Uterus (tissue), 4 donors: Measurements from ENCODE around the gene NDUFS4. TPM values are rescaled to one million over a fixed set of nuclear protein-coding genes. Genes with fewer than 3 reads are reported as not detected.
"Not testable (repeated sequence)": the region's sequence is repeated elsewhere in the genome, so short reads cannot be mapped to it uniquely, and the experiment has no call there.

Experiments
- DNase-seq, 2 donors: peaks; one replicate each; pipeline ENCODE4 v3.0.0-alpha.2; 2019 to 2020
- H3K27ac ChIP-seq, 2 donors: fragments of 200-600 bp; sonication (generic); 1 replicate in 1 of 2; 2 replicates in 1 of 2; pipeline ENCODE4 v1.5.1; 2016 to 2018
- H3K27me3 ChIP-seq, 2 donors: fragments of 200-600 bp; sonication (generic); one replicate each; pipeline ENCODE4 v1.5.1; 2018 to 2019; ENCODE audit warnings: control low read depth in 1 of 2
- H3K36me3 ChIP-seq, 2 donors: fragments of 200-600 bp; sonication (generic); one replicate each; pipeline ENCODE4 v1.5.1; 2019; ENCODE audit warnings: control low read depth in 1 of 2
- H3K4me1 ChIP-seq, 2 donors: fragments of 200-600 bp; sonication (generic); one replicate each; pipeline ENCODE4 v1.5.1; 2018 to 2019; ENCODE audit warnings: control low read depth in 1 of 2
- H3K4me3 ChIP-seq, 2 donors: fragments of 200-600 bp; sonication (generic); 1 replicate in 1 of 2; 2 replicates in 1 of 2; pipeline ENCODE4 v1.5.1; 2018 to 2019; ENCODE audit warnings: mild to moderate bottlenecking in 1 of 2
- H3K9me3 ChIP-seq, 2 donors: fragments of 200-600 bp; sonication (generic); one replicate each; pipeline ENCODE4 v1.5.1; 2019; ENCODE audit warnings: control low read depth in 1 of 2
- POLR2A ChIP-seq, 2 donors: fragments of 450-650 bp; IDR thresholded peaks; one replicate each; pipeline ENCODE4 v1.6.1; 2016; ENCODE audit warnings: antibody characterized with exemption in 2 of 2, mild to moderate bottlenecking in 1 of 2, moderate library complexity in 1 of 2
- intact Hi-C: fragments of 100-400 bp; cut with DNase I; formaldehyde crosslinking; loops from one replicate; pipeline ENCODE4 v1.15.1; 2023; ENCODE audit warnings: low total_unique reads
- total RNA-seq, 4 donors: library from RNA; depleted of rRNA in 3 of 4; stranded (reverse); fragments of >200 nt in 3 of 4; gene quantifications; one replicate each; pipeline versions ENCODE4 v1.1.0 to v1.2.4, GENCODE V29; 2014 to 2023
- TF ChIP-seq, protein P1 (sequence below), 4 experiments: fragments of 200-600 bp in 2 of 4; fragments of 450-650 bp in 2 of 4; sonication (generic) in 2 of 4; IDR thresholded peaks; one replicate each; pipeline ENCODE4 v1.5.1; 2016 to 2019; ENCODE audit warnings: antibody characterized with exemption in 4 of 4, mild to moderate bottlenecking in 2 of 4, moderate library complexity in 1 of 4
- donor health status: DM: yes; HTN: yes; CAD: no.

Gene NDUFS4
- total RNA-seq, 4 donors from 2014 or later, result 63.2 to 106 (median 92.2) TPM

DNA sequence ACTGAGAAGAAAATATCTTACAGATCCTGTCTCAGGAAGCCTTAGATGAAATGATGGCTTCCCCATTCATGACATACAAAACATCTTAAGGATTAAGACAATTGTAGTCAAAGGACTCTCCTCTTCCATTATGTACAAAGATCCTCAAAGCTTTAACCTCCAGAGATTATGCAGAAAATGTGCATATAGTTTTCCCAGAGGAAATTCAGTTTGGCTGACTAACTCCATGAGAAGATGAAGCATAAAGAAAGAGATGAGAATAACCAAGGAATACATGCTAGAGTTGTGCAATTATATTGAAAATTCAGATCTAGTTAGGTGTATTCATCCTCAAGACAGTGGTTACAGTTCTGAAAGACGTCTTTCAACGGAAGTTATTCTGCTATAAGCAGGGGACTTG lies 18.6 kb upstream of the NDUFS4 start:
- no peak for TF ChIP-seq POLR2A (IDR thresholded peaks at IDR 0.05)
- TF ChIP-seq, protein P1, sequence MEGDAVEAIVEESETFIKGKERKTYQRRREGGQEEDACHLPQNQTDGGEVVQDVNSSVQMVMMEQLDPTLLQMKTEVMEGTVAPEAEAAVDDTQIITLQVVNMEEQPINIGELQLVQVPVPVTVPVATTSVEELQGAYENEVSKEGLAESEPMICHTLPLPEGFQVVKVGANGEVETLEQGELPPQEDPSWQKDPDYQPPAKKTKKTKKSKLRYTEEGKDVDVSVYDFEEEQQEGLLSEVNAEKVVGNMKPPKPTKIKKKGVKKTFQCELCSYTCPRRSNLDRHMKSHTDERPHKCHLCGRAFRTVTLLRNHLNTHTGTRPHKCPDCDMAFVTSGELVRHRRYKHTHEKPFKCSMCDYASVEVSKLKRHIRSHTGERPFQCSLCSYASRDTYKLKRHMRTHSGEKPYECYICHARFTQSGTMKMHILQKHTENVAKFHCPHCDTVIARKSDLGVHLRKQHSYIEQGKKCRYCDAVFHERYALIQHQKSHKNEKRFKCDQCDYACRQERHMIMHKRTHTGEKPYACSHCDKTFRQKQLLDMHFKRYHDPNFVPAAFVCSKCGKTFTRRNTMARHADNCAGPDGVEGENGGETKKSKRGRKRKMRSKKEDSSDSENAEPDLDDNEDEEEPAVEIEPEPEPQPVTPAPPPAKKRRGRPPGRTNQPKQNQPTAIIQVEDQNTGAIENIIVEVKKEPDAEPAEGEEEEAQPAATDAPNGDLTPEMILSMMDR (IDR thresholded peaks at IDR 0.05), result no peak
- no peaks in the 10 kb centered on the region for H3K9me3 ChIP-seq
- no peak overlapping the region for H3K4me3 ChIP-seq
- intact Hi-C loops, result no loop called here
- H3K36me3 ChIP-seq, result no peaks in the 10 kb centered on the region
- no peaks in the 10 kb centered on the region for H3K4me1 ChIP-seq
- H3K27ac ChIP-seq, result no peak overlapping the region
- no peak for DNase-seq
- no peaks in the 10 kb centered on the region for H3K27me3 ChIP-seq

DNA sequence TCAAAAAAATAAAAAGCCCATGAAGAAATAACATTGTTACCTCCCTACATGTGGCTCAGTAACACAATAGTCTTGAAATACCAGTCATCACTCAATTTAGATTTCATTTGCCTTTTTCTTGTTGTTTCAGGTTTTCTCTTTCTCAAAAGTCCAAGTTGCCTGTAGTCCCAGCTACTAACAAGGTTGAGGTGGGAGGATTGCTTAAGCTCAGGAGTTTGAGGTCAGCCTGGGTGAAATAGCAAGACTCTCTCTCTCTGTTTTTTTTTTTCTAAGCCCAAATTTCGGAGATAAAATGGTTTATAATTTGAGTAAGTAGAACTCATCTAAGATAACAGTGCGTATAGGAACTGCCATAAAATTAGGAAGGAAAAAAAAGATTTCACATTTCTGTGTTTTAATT lies 17.5 kb upstream of the NDUFS4 start:
- no peak overlapping the region for H3K27ac ChIP-seq
- H3K4me1 ChIP-seq, result no peaks in the 10 kb centered on the region
- H3K36me3 ChIP-seq, result no peaks in the 10 kb centered on the region
- no peak overlapping the region for H3K4me3 ChIP-seq
- no peaks in the 10 kb centered on the region for H3K27me3 ChIP-seq
- intact Hi-C loops, result no loop called here
- no peak for DNase-seq
- no peaks in the 10 kb centered on the region for H3K9me3 ChIP-seq
- TF ChIP-seq, protein P1 (IDR thresholded peaks at IDR 0.05), result no peak
- no peak for TF ChIP-seq POLR2A (IDR thresholded peaks at IDR 0.05)

DNA sequence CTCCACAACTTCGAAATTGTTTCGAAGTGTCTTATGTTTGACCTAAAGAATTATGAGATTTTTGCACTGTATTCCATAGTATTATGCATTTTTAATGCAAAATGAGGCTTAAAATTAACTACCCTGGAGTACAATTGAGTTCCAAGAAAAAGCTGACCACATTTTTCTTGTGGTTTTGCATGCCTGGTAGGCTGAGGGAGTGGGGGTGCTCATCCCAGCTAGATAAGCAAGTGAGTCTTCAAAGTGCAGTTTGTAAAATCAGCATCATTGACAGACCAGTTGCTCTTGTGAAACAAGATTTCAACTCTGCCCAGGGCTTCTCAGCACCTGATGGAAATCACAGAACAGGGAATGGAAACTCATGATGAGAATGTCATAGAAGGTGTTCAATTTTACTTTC lies 17.0 kb upstream of the NDUFS4 start:
- Histone ChIP-seq H3K36me3 (no peaks in the 10 kb centered on the region), H3K27me3 (no peaks in the 10 kb centered on the region), H3K9me3 (no peaks in the 10 kb centered on the region), H3K27ac (no peak overlapping the region), H3K4me1 (no peaks in the 10 kb centered on the region), H3K4me3 (no peak overlapping the region)
- intact Hi-C loops, result no loop called here
- TF ChIP-seq, protein P1 (IDR thresholded peaks at IDR 0.05), result no peak
- no peak for TF ChIP-seq POLR2A (IDR thresholded peaks at IDR 0.05)
- DNase-seq, result no peak

DNA sequence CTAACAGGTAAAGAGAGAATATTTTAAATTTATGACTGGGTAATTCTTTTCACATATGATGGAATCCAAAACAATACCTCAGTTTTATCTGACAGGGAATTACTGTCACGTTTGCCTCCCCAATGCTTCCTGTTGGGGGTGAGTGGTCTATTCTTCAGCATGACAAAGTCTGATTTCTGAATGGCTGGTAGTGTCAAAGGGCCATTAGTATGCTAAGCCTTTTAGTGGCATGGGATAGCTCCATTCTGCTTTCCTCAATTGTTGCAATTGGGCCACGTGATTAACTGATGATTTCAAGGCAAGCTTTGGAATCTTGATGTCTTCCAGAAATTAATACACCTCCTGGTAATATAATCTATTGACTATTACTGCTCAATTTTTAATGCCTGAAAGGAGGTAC lies 14.7 kb upstream of the NDUFS4 start:
- H3K4me3 ChIP-seq, result no peak overlapping the region
- no peaks in the 10 kb centered on the region for H3K9me3 ChIP-seq
- TF ChIP-seq POLR2A (IDR thresholded peaks at IDR 0.05), result no peak
- TF ChIP-seq, protein P1 (IDR thresholded peaks at IDR 0.05), result no peak
- intact Hi-C loops, result no loop called here
- no peaks in the 10 kb centered on the region for H3K4me1 ChIP-seq
- DNase-seq, result no peak
- no peak overlapping the region for H3K27ac ChIP-seq
- H3K36me3 ChIP-seq, result no peaks in the 10 kb centered on the region
- no peaks in the 10 kb centered on the region for H3K27me3 ChIP-seq

DNA sequence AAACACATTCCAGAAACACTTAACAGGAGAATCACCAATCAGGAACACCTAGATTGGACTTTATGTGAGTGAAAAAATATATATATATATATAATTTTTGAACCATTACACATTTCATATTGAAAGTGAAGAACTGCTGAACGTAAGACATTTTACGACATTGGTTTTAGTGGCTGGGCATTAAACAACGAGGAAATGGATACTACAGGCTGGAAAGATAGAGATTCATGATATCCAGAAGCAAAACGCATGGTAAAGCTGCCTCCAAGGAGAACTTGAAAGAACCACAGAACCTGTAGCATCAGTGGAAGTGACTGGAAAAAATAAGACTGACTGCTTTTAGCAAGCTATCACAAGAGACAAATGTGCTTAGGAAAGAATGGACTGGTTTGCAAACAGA lies 13.2 kb upstream of the NDUFS4 start:
- Histone ChIP-seq H3K36me3 (no peaks in the 10 kb centered on the region), H3K27me3 (no peaks in the 10 kb centered on the region), H3K9me3 (no peaks in the 10 kb centered on the region), H3K27ac (no peak overlapping the region), H3K4me1 (no peaks in the 10 kb centered on the region), H3K4me3 (no peak overlapping the region)
- DNase-seq, result no peak
- no peak for TF ChIP-seq POLR2A (IDR thresholded peaks at IDR 0.05)
- TF ChIP-seq, protein P1 (IDR thresholded peaks at IDR 0.05), result no peak
- intact Hi-C loops, result no loop called here

DNA sequence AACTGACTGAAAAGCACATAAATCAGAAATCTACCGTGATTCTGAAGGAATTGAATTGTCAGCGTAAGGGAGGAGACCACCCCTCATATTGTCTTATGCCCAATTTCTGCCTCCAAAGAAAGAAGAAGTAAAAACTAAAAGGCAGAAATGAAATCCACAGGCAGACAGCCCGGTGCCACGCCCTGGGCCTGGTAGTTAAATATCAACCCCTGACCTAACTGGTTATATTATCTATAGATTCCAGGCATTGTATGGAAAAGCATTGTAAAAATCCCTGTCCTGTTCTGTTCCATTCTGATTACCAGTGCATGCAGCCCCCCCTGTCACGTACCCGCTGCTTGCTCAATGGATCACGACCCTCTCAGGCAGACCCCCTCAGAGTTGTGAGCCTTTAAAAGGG lies 11.9 kb upstream of the NDUFS4 start:
- H3K4me3 ChIP-seq, H3K27ac ChIP-seq, intact Hi-C loops, DNase-seq, H3K27me3 ChIP-seq, H3K36me3 ChIP-seq, H3K4me1 ChIP-seq, H3K9me3 ChIP-seq: not testable (repeated sequence)
